DOHH2 (cell line): ENCODE measurements around the gene TACC2.

ENCODE experiments used
- H3F3A ChIP-seq: fragments of 200-600 bp; sonication (generic), shearing (Covaris generic); 2 replicates; pipeline ENCODE4 v1.6.0; 2016; ENCODE audit warnings: antibody characterized with exemption, mild to moderate bottlenecking; ENCODE audit not compliant: control insufficient read depth, insufficient read depth
- H3K27ac ChIP-seq: fragments of 200-600 bp; sonication (generic); 2 replicates; pipeline ENCODE4 v1.5.1; 2014; ENCODE audit warnings: low read depth, mild to moderate bottlenecking, low read length, moderate library complexity
- H3K27me3 ChIP-seq: fragments of 200-600 bp; sonication (generic); 2 replicates; pipeline ENCODE4 v1.6.1; 2014; ENCODE audit warnings: mild to moderate bottlenecking, low read length, mixed read lengths; ENCODE audit not compliant: control insufficient read depth
- H3K36me3 ChIP-seq: fragments of 200-600 bp; sonication (generic); 2 replicates; pipeline ENCODE4 v1.6.1; 2014; ENCODE audit warnings: mild to moderate bottlenecking, low read length, moderate library complexity, mixed read lengths; ENCODE audit not compliant: control insufficient read depth
- H3K4me1 ChIP-seq: fragments of 200-600 bp; sonication (generic); 2 replicates; pipeline ENCODE4 v1.6.1; 2014; ENCODE audit warnings: mild to moderate bottlenecking, low read length, mixed read lengths; ENCODE audit not compliant: control insufficient read depth
- H3K4me2 ChIP-seq: fragments of 200-600 bp; sonication (generic); 2 replicates; pipeline ENCODE4 v1.6.0; 2014; ENCODE audit warnings: mild to moderate bottlenecking, low read length, moderate library complexity
- H3K4me3 ChIP-seq: fragments of 200-600 bp; sonication (generic); 2 replicates; pipeline ENCODE4 v1.5.1; 2014; ENCODE audit warnings: mild to moderate bottlenecking, low read length, mixed read lengths
- H3K79me2 ChIP-seq: fragments of 200-600 bp; sonication (generic); 2 replicates; pipeline ENCODE4 v1.6.1; 2014; ENCODE audit warnings: mild to moderate bottlenecking, low read length, mixed read lengths; ENCODE audit not compliant: control insufficient read depth
- H3K9me2 ChIP-seq: fragments of 200-600 bp; sonication (generic); replicated peaks from 2 replicates; pipeline ENCODE4 v1.6.1; 2014; ENCODE audit warnings: mild to moderate bottlenecking, low read length, mixed read lengths; ENCODE audit not compliant: control insufficient read depth
- H3K9me3 ChIP-seq: fragments of 200-600 bp; sonication (generic); 2 replicates; pipeline ENCODE4 v1.6.1; 2014; ENCODE audit warnings: antibody characterized with exemption, low read length, mixed read lengths; ENCODE audit not compliant: control insufficient read depth, insufficient read depth
- H4K20me1 ChIP-seq: fragments of 200-600 bp; sonication (generic); 2 replicates; pipeline ENCODE4 v1.6.0; 2014; ENCODE audit warnings: low read depth, mild to moderate bottlenecking, antibody characterized with exemption, low read length, moderate library complexity; ENCODE audit not compliant: control insufficient read depth, insufficient read depth
- CTCF ChIP-seq: fragments of 200-600 bp; sonication (generic); IDR thresholded peaks from one replicate; pipeline ENCODE4 v1.5.1; 2014; ENCODE audit warnings: antibody characterized with exemption, mild to moderate bottlenecking, low read depth, low read length; ENCODE audit not compliant: poor library complexity, severe bottlenecking
- EZH2phosphoT487 ChIP-seq: fragments of 200-600 bp; sonication (generic); IDR thresholded peaks from 2 replicates; pipeline ENCODE4 v1.6.1; 2017; ENCODE audit warnings: borderline replicate concordance, mild to moderate bottlenecking, antibody characterized with exemption, low read length, moderate library complexity, mixed read lengths

TACC2 gene

DNA sequence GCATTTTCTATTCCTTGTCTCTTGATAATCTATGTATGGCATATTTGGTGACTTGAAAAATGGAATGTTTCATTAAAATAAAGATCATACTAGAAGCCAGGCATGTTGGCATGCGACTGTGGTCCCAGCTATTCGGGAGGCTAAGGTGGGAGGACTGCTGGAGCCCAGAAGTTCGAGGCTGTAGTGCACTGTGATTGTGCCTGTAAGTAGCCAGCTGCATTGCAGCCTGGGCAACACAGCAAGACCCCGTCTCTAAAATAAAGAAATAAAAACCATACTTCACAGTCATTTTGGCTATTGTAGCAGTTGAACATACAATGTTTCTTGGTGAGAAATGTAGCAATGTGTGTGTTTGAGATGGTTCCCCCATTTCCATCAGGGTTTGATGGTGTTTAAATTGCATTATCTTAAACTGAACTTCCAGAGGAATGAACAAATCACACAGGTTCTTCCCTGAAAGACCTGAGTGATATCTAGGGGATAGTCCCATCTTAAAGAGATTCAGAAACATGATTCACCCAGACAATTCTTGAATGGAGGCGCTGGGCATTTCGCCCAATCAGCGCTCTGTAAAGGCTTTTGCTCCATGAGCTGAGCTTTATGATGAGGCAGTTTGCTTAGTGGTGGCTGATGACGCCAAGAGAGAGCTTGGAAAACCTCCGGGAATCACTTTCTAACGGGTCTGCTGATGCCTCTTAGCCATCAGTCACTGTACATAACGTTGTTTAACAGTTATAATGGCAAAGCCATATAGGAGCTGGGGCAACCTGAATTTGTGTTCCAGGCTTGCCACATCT, 262.7 kb downstream of the TACC2 start:
- no peak overlapping the region for H3K27ac ChIP-seq
- no peaks in the 10 kb centered on the region for H3K27me3 ChIP-seq
- H3K9me3 ChIP-seq, result no peaks in the 10 kb centered on the region
- no peak overlapping the region for H3K4me2 ChIP-seq
- no peaks in the 10 kb centered on the region for H3K9me2 ChIP-seq
- TF ChIP-seq CTCF (no peak), EZH2phosphoT487 (no peak)
- no peaks in the 10 kb centered on the region for H3K79me2 ChIP-seq
- H3F3A ChIP-seq, result no peaks in the 10 kb centered on the region
- H3K4me1 ChIP-seq, result no peaks in the 10 kb centered on the region
- H3K4me3 ChIP-seq, result no peak overlapping the region
- no peaks in the 10 kb centered on the region for H3K36me3 ChIP-seq
- H4K20me1 ChIP-seq, result no peaks in the 10 kb centered on the region

- TF ChIP-seq CTCF (no peak), EZH2phosphoT487 (no peak)
- no peak overlapping the region for H3K4me3 ChIP-seq
- H3K4me1 ChIP-seq, result no peaks in the 10 kb centered on the region
- no peaks in the 10 kb centered on the region for H4K20me1 ChIP-seq
- no peaks in the 10 kb centered on the region for H3K9me3 ChIP-seq
- H3K36me3 ChIP-seq, result no peaks in the 10 kb centered on the region
- no peaks in the 10 kb centered on the region for H3K27me3 ChIP-seq
- no peaks in the 10 kb centered on the region for H3K79me2 ChIP-seq
- H3F3A ChIP-seq, result no peaks in the 10 kb centered on the region
- H3K9me2 ChIP-seq, result no peaks in the 10 kb centered on the region
- no peak overlapping the region for H3K4me2 ChIP-seq
- H3K27ac ChIP-seq, result no peak overlapping the region
Measured at GRCh38 chr10:122252805-122253204, 263.8 kb downstream of the TACC2 start.

DNA sequence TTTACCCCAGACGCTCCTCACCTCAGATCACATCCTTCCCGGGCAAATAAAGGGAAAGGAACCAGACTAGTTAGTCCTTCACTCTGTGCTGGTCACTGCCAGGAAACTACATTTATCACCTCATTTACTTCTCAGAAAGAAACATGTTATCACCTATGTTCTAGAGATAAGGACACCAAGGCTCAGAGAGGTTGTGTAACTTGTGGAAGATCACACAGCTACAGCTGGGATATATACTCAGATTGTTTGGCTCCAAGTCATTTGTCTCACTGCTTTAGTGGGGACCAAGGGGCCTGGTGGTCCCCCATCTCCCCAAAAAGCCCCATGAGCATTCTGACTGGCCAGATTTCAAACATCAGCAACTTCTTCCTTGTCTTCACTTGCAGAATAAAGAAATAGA, 264.6 kb downstream of the TACC2 start:
- no peaks in the 10 kb centered on the region for H3K79me2 ChIP-seq
- H3K4me2 ChIP-seq, result no peak overlapping the region

More for the DNA sequence above, 264.6 kb downstream of the TACC2 start:
- H3K27me3 ChIP-seq, result no peaks in the 10 kb centered on the region
- H3K27ac ChIP-seq, result no peak overlapping the region
- H3K9me3 ChIP-seq, result no peaks in the 10 kb centered on the region
- H3K4me1 ChIP-seq, result no peaks in the 10 kb centered on the region
- no peaks in the 10 kb centered on the region for H3K36me3 ChIP-seq
- H3K4me3 ChIP-seq, result no peak overlapping the region
- no peaks in the 10 kb centered on the region for H3K9me2 ChIP-seq
- TF ChIP-seq CTCF, result no peak
- TF ChIP-seq EZH2phosphoT487, result no peak
- H3F3A ChIP-seq, result no peaks in the 10 kb centered on the region
- H4K20me1 ChIP-seq, result no peaks in the 10 kb centered on the region
